WI38 (cell line): Measurements from ENCODE around the gene SLC14A1.

ENCODE experiments used
- H3K4me3 ChIP-seq: 2 replicates; pipeline ENCODE4 v1.5.1; 2011; ENCODE audit warnings: low read depth, mild to moderate bottlenecking, control low read depth, low read length
- CTCF ChIP-seq: IDR thresholded peaks from 2 replicates; pipeline ENCODE4 v1.5.1; 2012; ENCODE audit warnings: low read depth, mild to moderate bottlenecking, control low read depth, low read length

Gene SLC14A1

DNA sequence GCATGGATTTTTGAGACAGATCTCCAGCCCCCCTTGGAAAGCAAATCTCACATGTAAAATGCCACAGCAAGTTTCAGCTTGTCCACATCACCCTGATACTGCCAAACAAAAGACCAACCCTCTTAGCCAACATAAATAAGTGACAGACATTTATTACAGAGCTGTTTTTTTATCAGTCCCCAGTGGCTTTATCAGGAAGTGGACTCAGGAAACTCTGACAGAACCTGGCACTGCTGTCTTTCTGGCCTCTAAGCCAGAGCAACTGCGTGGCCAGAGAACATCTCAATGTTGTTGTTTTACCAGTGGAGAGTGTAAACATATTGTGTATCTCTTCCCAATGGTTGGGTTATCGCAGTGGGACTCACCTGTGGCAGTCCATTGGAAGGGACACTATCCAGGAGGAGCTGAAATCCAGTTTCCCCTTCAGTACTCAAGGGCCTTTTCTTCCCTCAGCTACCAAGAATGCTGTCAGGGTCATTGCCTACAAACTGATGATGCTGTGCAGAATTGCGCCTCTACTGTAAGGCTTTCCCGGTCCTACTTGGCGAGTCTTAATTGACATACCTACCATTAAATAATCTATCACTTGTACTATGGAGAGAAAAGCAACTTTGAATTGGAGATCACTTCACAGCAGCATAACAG lies 22.0 kb downstream of the SLC14A1 start:
- H3K4me3 ChIP-seq, result no peak overlapping the region
- no peak for TF ChIP-seq CTCF

DNA sequence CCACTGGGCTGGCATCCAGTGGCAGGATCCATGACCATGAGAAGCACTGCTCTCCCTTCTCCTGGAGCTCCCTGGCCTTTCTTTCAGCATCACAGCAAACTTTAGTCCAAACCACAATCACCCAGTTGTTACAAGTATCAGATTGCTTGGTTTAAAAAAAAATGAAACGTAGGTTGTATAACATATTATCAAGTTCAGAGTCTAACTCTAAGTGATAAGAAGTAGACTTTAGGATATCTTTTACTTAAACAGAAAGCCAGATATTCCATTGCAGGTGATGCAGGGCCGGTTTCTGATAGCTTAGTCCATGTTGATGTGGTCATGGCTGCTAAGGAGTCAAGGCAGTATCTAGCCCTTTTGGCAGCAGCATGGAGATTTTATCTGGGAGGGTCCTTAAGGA lies 24.5 kb downstream of the SLC14A1 start:
- TF ChIP-seq CTCF, result no peak
- H3K4me3 ChIP-seq, result no peak overlapping the region

GRCh38 chr18:45749918-45750689 lies 26.1 kb downstream of the SLC14A1 start:
- H3K4me3 ChIP-seq, result no peak overlapping the region
- TF ChIP-seq CTCF, result no peak

DNA sequence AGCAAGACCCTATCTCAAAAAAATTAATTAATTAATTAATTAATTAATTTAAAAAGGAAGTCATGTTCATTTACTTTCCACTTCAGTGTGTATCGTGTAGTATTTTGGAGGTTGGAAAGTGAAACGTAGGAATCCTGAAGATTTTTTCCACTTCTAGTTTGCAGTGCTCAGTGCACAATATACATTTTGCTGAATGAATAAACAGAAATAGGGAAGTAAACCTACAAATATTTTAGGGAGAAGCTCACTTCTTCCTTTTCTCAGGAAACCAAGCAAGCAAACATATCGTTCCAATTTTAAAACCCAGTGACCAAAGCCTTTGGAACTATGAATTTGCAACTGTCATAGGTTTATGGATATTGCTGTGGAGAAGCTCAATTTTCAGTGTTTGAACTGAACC lies 27.8 kb downstream of the SLC14A1 start:
- H3K4me3 ChIP-seq, result no peak overlapping the region
- no peak for TF ChIP-seq CTCF

- no peak for TF ChIP-seq CTCF
- H3K4me3 ChIP-seq, result no peak overlapping the region
Measured at GRCh38 chr18:45752681-45753080, 28.7 kb downstream of the SLC14A1 start.

DNA sequence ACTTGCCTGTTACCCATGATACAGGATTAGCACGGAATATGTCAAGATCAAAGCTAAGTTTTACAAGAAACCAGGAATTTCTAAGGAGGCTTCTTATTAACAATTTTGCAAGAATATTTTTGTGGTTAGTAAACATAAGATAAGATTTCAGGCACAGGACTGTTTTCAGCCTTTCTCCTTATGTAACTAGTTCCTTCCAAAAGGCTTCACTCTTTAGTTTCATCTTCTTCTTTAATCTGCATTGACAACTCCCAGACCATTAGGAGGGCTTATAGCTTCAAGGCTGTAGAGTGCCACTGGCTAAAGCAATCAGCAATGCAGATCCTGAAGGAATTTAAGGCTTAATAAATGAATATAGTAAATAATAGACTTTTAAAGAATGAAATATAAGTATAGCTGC lies 29.3 kb downstream of the SLC14A1 start:
- H3K4me3 ChIP-seq, result no peak overlapping the region
- no peak for TF ChIP-seq CTCF

DNA sequence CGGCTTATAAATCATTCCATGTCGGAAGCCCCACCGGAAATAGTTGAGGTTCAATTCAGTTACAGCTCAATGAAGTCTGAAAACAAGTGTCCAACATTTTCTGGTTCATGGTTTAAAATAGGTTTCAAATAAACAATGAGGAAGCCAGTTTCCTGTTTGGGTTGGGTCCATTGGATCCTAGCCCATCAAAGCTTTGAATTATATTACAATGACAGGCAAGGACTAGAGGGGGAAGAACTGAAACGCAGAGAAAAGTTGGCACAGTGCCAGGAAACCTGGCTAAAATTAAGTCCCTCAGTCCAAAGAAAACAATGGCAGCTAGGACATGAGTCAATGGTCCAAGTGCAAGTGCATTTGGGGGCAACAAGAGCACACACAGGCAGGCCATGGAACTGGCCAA lies 32.0 kb downstream of the SLC14A1 start:
- TF ChIP-seq CTCF, result no peak
- no peak overlapping the region for H3K4me3 ChIP-seq
